GM23248 (cell line): ENCODE measurements around the gene CENPQ.

Experiments used
- EZH2 ChIP-seq: fragments of 200-600 bp; sonication (generic); IDR thresholded peaks from 2 replicates; pipeline ENCODE4 v1.6.1; 2018; ENCODE audit warnings: antibody characterized with exemption, mild to moderate bottlenecking; ENCODE audit not compliant: insufficient read depth, poor library complexity, severe bottlenecking
- EZH2phosphoT487 ChIP-seq: fragments of 200-600 bp; sonication (generic); IDR thresholded peaks from 2 replicates; pipeline ENCODE4 v1.6.1; 2018; ENCODE audit warnings: antibody characterized with exemption, moderate library complexity, mild to moderate bottlenecking, low read depth; ENCODE audit not compliant: insufficient read depth

- TF ChIP-seq EZH2phosphoT487 = no peak
- no peak for TF ChIP-seq EZH2
Measured at GRCh38 chr6:49522710-49523593, 59.8 kb downstream of the CENPQ start.
